ENCODE results near the gene PAPPA2. TPM values are rescaled to one million over a fixed set of nuclear protein-coding genes. Genes with fewer than 3 reads are reported as not detected.

PAPPA2 gene
- total RNA-seq, 1 experiment from 2014 or later = 0.03 TPM

DNA sequence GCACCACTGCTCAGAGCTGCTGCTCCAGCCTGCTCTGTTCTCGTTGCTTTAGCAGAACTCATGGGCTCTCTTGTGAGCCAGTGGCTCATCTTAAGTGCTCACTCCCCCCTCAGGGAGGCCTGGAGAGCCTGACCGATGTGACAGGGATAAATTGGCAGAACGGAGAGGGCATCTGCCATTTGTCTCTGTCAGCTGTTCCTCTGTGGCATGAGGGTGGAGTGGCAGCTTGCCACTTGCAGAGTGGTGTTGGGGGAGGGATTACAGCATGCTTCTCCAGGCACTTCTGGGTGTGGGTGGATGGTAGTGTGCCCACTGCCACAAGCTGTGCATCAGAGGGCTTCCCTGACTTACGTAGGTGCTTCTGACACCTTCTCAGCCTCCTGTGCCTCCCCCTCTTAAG lies 229.5 kb downstream of the PAPPA2 start:
- in situ Hi-C loops (cut with HindIII; ENCODE audit: low pct_unique_long_range_greater_than_20kb, low sequenced_read_pairs) (no loop called here), intact Hi-C loops (cut with micrococcal nuclease; ENCODE audit: unreplicated experiment) (no loop called here)
- ATAC-seq (no peak), DNase-seq (ENCODE audit: low read depth, low spot score) (no peak)
- Histone ChIP-seq H3K4me1 (ENCODE audit: control insufficient read depth, insufficient read depth, low read length) (no peaks in the 10 kb centered on the region), H3K9me3 (ENCODE audit: control insufficient read depth, insufficient read depth, low read depth, low read length) (no peaks in the 10 kb centered on the region), H3K36me3 (ENCODE audit: control insufficient read depth, insufficient read depth, low read length) (no peaks in the 10 kb centered on the region), H3K4me3 (ENCODE audit: low read depth in 2 of 2, low read length in 2 of 2) (no peak overlapping the region), H3K27me3 (ENCODE audit: control insufficient read depth, insufficient read depth, low read length) (0 out of 2 replicates have a peak, but pooled peaks cover 2% of the 10 kb centered on the region), H3K27ac (ENCODE audit: low read length) (no peak overlapping the region)
- no TSS peak for BruUV-seq (replicated peaks)
- ChIA-PET CTCF (no interaction called here), POLR2A (no interaction called here)
- TF ChIP-seq SIN3A (IDR thresholded peaks at IDR 0.05; ENCODE audit: borderline replicate concordance, insufficient read depth, low read depth, low read length) (no peak), CTCF (IDR thresholded peaks at IDR 0.05) (no peak)
- TF ChIP-seq, protein P1, sequence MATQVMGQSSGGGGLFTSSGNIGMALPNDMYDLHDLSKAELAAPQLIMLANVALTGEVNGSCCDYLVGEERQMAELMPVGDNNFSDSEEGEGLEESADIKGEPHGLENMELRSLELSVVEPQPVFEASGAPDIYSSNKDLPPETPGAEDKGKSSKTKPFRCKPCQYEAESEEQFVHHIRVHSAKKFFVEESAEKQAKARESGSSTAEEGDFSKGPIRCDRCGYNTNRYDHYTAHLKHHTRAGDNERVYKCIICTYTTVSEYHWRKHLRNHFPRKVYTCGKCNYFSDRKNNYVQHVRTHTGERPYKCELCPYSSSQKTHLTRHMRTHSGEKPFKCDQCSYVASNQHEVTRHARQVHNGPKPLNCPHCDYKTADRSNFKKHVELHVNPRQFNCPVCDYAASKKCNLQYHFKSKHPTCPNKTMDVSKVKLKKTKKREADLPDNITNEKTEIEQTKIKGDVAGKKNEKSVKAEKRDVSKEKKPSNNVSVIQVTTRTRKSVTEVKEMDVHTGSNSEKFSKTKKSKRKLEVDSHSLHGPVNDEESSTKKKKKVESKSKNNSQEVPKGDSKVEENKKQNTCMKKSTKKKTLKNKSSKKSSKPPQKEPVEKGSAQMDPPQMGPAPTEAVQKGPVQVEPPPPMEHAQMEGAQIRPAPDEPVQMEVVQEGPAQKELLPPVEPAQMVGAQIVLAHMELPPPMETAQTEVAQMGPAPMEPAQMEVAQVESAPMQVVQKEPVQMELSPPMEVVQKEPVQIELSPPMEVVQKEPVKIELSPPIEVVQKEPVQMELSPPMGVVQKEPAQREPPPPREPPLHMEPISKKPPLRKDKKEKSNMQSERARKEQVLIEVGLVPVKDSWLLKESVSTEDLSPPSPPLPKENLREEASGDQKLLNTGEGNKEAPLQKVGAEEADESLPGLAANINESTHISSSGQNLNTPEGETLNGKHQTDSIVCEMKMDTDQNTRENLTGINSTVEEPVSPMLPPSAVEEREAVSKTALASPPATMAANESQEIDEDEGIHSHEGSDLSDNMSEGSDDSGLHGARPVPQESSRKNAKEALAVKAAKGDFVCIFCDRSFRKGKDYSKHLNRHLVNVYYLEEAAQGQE (IDR thresholded peaks at IDR 0.05; ENCODE audit: insufficient read depth in 1 of 2, low read depth in 2 of 2, low read length in 1 of 2) = no peak

DNA sequence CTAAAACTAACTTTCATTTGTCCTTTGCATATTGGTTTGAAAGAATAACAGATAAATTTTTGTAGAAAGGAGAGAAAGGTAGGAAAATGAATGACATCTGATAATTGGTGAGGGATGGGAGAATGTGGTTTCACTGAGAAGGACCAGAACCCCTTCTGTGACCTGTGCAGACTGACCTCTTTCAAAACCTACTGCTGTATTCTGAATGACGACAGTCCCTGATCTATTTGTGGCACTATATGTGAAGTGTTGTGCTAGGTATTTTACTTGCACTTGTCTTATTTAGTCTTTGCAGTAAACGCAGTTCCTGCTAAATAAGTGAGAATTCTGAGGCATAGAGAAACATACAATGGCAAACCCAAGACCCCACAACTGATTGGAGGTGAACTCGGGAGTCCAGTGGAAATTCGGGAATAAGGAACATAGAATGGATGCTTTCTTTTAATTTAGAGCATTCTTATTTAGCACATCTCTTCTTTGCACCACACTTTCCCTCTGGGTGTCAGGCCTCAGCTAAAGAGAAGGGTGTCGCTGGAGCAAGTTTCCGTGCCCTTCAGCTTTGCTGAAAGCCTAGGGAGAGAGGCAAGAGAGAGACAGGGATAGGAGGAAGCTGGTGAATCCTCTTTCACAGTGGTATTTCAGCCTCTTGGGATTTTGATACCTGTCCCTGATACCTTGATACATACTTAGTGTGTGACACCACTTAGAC lies 230.2 kb downstream of the PAPPA2 start:
- in situ Hi-C loops (cut with HindIII; ENCODE audit: low pct_unique_long_range_greater_than_20kb, low sequenced_read_pairs) = no loop called here
- ATAC-seq (no peak), DNase-seq (ENCODE audit: low read depth, low spot score) (no peak)
- Histone ChIP-seq H3K4me1 (ENCODE audit: control insufficient read depth, insufficient read depth, low read length) (no peaks in the 10 kb centered on the region), H3K4me3 (ENCODE audit: low read depth in 2 of 2, low read length in 2 of 2) (no peak overlapping the region), H3K27me3 (ENCODE audit: control insufficient read depth, insufficient read depth, low read length) (0 out of 2 replicates have a peak, but pooled peaks cover 2% of the 10 kb centered on the region), H3K36me3 (ENCODE audit: control insufficient read depth, insufficient read depth, low read length) (no peaks in the 10 kb centered on the region), H3K27ac (ENCODE audit: low read length) (no peak overlapping the region), H3K9me3 (ENCODE audit: control insufficient read depth, insufficient read depth, low read depth, low read length) (no peaks in the 10 kb centered on the region)
- TF ChIP-seq SIN3A (IDR thresholded peaks at IDR 0.05; ENCODE audit: borderline replicate concordance, insufficient read depth, low read depth, low read length) (no peak), CTCF (IDR thresholded peaks at IDR 0.05) (no peak), TCF7L2 (IDR thresholded peaks at IDR 0.05; ENCODE audit: low read depth, low read length) (no peak), POLR2AphosphoS5 (IDR thresholded peaks at IDR 0.05; ENCODE audit: low read depth, low read length) (no peak)
- TF ChIP-seq, protein P1 (IDR thresholded peaks at IDR 0.05; ENCODE audit: insufficient read depth in 1 of 2, low read depth in 2 of 2, low read length in 1 of 2) = no peak
- BruUV-seq (replicated peaks) = no TSS peak
- POLR2A ChIA-PET = no interaction called here
- intact Hi-C loops (cut with micrococcal nuclease; ENCODE audit: unreplicated experiment) = no loop called here
- CTCF ChIA-PET = no interaction called here
